NB4 (cell line): ENCODE measurements around the gene KIF1C.

ENCODE experiments used
- CTCF ChIP-seq: IDR thresholded peaks from one replicate; pipeline ENCODE4 v1.5.1; 2012; ENCODE audit warnings: low read depth, low read length
- MYC ChIP-seq: IDR thresholded peaks from 2 replicates; pipeline ENCODE4 v1.6.1; 2011; ENCODE audit warnings: low read depth, low read length

GRCh38 chr17:5077781-5078105 is 80.0 kb downstream of the KIF1C start:
- no peak for TF ChIP-seq MYC
- TF ChIP-seq CTCF: no peak
